Measurements from ENCODE around the gene TMTC1. TPM values are rescaled to one million over a fixed set of nuclear protein-coding genes. Genes with fewer than 3 reads are reported as not detected.

TMTC1 gene
- total RNA-seq, 1 donor, result 0.27 TPM

- DNase-seq (ENCODE audit: low read depth in 2 of 3, low spot score in 2 of 3), result no peak
These were observed 158.3 kb downstream of the TMTC1 start for GRCh38 chr12:29625359-29625953.

- DNase-seq (ENCODE audit: low read depth in 2 of 3, low spot score in 2 of 3), result no peak
These were observed 161.5 kb downstream of the TMTC1 start for GRCh38 chr12:29622251-29622650.

GRCh38 chr12:29620030-29620429 is 163.7 kb downstream of the TMTC1 start:
- DNase-seq (ENCODE audit: low read depth in 2 of 3, low spot score in 2 of 3), result no peak

GRCh38 chr12:29617407-29617803 is 166.3 kb downstream of the TMTC1 start:
- no peak for DNase-seq (ENCODE audit: low read depth in 2 of 3, low spot score in 2 of 3)

GRCh38 chr12:29616664-29617406 is 166.9 kb downstream of the TMTC1 start:
- DNase-seq (ENCODE audit: low read depth in 2 of 3, low spot score in 2 of 3), result no peak

GRCh38 chr12:29614694-29615325 is 168.9 kb downstream of the TMTC1 start:
- DNase-seq (ENCODE audit: low read depth in 2 of 3, low spot score in 2 of 3), result no peak

GRCh38 chr12:29612912-29613311 is 170.8 kb downstream of the TMTC1 start:
- DNase-seq (ENCODE audit: low read depth in 2 of 3, low spot score in 2 of 3), result no peak

- no peak for DNase-seq (ENCODE audit: low read depth in 2 of 3, low spot score in 2 of 3)
These were observed 171.8 kb downstream of the TMTC1 start for GRCh38 chr12:29611906-29612305.

GRCh38 chr12:29610473-29611170 is 173.1 kb downstream of the TMTC1 start:
- DNase-seq (ENCODE audit: low read depth in 2 of 3, low spot score in 2 of 3), result no peak

- DNase-seq (ENCODE audit: low read depth in 2 of 3, low spot score in 2 of 3), result no peak
These were observed 174.1 kb downstream of the TMTC1 start for GRCh38 chr12:29609431-29610215.

GRCh38 chr12:29608581-29608980 is 175.2 kb downstream of the TMTC1 start:
- no peak for DNase-seq (ENCODE audit: low read depth in 2 of 3, low spot score in 2 of 3)

GRCh38 chr12:29599381-29599780 is 184.4 kb downstream of the TMTC1 start:
- no peak for DNase-seq (ENCODE audit: low read depth in 2 of 3, low spot score in 2 of 3)

- no peak for DNase-seq (ENCODE audit: low read depth in 2 of 3, low spot score in 2 of 3)
These were observed 188.5 kb downstream of the TMTC1 start for GRCh38 chr12:29595071-29595755.

GRCh38 chr12:29593001-29593400 is 190.7 kb downstream of the TMTC1 start:
- no peak for DNase-seq (ENCODE audit: low read depth in 2 of 3, low spot score in 2 of 3)

- DNase-seq (ENCODE audit: low read depth in 2 of 3, low spot score in 2 of 3), result no peak
These were observed 192.4 kb downstream of the TMTC1 start for GRCh38 chr12:29591140-29592020.

GRCh38 chr12:29589851-29590250 is 193.9 kb downstream of the TMTC1 start:
- no peak for DNase-seq (ENCODE audit: low read depth in 2 of 3, low spot score in 2 of 3)

- DNase-seq (ENCODE audit: low read depth in 2 of 3, low spot score in 2 of 3), result no peak
These were observed 194.4 kb downstream of the TMTC1 start for GRCh38 chr12:29589286-29589820.

GRCh38 chr12:29582677-29583272 is 201.0 kb downstream of the TMTC1 start:
- DNase-seq (ENCODE audit: low read depth in 2 of 3, low spot score in 2 of 3), result no peak

All from hematopoietic multipotent progenitor cell (in vitro differentiated cells).